GM10248 (cell line): ENCODE data around the gene STXBP6.

Experiments used
- CTCF ChIA-PET: fragments of 300-600 bp; sonication (Branson Sonifier 250); formaldehyde crosslinking; extraction: SDS; loops from one replicate; lab custom pipeline; 2021; ENCODE audit warnings: antibody characterized with exemption; lab: Yijun Ruan, JAX
- POLR2A ChIA-PET: fragments of 350-650 bp; sonication (Branson Sonifier 250); formaldehyde crosslinking; extraction: SDS; loops from one replicate; lab custom pipeline; 2020; ENCODE audit warnings: antibody characterized with exemption; lab: Yijun Ruan, JAX
- DNase-seq: peaks from one replicate; pipeline ENCODE4 v3.0.0; 2012; ENCODE audit errors: extremely low spot score
- TF ChIP-seq, protein P1 (sequence below): IDR thresholded peaks from 2 replicates; pipeline ENCODE4 v1.5.1; 2012; ENCODE audit warnings: mild to moderate bottlenecking, low read depth; ENCODE audit errors: extremely low read depth, missing control alignments, control extremely low read depth

Gene STXBP6

DNA sequence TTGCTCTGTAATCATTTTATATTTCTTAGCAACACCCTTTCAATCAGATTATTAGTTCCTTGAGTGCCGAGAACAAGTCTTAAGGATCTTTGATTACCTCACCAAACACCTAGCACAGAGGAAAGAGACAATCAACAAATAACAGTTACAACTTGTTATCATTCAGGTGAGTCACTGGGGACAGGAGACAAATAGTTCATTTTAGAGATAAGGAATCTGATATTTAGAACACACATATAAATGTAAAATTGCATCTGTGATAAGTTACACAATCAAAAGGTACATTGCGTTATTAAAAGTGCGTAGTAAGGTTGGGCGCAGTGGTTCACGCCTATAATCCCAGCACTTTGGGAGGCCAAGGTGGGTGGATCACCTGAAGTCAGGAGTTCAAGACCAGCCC lies 5.1 kb upstream of the STXBP6 start:
- ChIA-PET CTCF (interaction anchor here (1.7 kb wide), 1 partner anchor 27 kb away, joined by 3 read pairs; no protein-coding TSS in a partner anchor), POLR2A (no interaction called here)
- TF ChIP-seq, protein P1, sequence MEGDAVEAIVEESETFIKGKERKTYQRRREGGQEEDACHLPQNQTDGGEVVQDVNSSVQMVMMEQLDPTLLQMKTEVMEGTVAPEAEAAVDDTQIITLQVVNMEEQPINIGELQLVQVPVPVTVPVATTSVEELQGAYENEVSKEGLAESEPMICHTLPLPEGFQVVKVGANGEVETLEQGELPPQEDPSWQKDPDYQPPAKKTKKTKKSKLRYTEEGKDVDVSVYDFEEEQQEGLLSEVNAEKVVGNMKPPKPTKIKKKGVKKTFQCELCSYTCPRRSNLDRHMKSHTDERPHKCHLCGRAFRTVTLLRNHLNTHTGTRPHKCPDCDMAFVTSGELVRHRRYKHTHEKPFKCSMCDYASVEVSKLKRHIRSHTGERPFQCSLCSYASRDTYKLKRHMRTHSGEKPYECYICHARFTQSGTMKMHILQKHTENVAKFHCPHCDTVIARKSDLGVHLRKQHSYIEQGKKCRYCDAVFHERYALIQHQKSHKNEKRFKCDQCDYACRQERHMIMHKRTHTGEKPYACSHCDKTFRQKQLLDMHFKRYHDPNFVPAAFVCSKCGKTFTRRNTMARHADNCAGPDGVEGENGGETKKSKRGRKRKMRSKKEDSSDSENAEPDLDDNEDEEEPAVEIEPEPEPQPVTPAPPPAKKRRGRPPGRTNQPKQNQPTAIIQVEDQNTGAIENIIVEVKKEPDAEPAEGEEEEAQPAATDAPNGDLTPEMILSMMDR = no peak
- DNase-seq = no peak

DNA sequence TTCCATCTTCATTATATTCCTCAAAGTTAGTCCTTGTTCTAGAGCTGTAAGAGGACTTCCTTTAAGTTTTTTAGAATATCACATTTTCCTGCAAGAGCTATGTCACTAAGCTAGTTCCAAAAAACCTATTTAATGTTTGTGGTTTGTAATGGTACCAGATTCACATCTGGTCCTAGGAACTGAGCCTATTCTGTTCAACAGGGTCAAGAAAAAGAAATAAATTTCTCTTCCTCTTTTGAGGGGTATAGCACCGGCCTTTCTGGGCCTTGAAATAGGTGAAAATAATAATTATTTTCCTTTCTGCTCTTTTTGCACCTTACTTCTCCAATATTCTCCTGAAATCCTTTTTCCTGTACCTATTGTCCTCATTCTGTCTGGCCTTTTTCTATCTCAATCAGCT lies 3.6 kb upstream of the STXBP6 start:
- ChIA-PET CTCF (interaction anchor here (1.2 to 1.4 kb wide), 2 partner anchors 11 to 13 kb away, joined by 3 to 4 read pairs; no protein-coding TSS in a partner anchor), POLR2A (no interaction called here)
- TF ChIP-seq, protein P1 = no peak
- DNase-seq = no peak

DNA sequence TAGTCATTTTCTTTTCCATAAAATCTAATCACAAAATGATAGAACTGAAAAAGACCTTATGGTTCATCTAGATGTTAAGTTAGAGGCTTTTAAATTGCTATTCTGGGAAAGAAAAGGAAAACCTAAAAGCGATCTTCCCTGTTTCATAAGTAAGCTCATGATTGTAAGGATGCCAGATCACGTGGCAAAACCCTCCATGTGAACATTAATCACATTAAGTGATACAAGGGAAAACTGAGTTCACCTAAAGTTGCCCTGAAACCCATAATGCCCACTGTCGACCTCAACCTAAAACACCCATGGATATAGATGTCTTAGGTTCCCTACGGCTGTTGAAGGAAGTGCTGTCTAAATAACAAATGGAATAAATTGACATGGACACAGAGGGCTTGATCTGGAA lies 3.0 kb upstream of the STXBP6 start:
- POLR2A ChIA-PET = no interaction called here
- CTCF ChIA-PET = interaction anchor here (1.2 to 1.4 kb wide), 2 partner anchors 11 to 12 kb away, joined by 3 to 4 read pairs; no protein-coding TSS in a partner anchor
- no peak for DNase-seq
- TF ChIP-seq, protein P1 = no peak

DNA sequence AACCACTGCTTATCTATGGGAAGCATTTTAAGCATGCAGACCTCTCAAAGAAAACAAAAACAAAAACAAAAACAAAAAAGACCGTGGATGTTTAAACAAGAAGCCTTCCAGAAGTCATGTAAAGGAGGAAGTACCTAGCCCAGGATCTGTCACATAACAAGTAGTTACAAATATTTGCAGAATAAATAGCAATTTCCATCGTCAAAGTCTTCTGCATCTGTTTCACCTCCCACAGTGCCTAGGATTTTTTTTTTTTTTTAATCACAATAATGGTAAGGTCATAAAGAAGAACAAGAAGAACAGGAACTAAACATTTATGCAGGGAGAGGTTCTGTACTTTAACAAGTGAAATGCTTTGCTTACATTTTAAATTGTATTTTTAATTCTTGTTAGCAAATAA lies 2.4 kb upstream of the STXBP6 start:
- ChIA-PET CTCF (interaction anchor here (1.2 kb wide), 1 partner anchor 12 kb away, joined by 4 read pairs; no protein-coding TSS in a partner anchor), POLR2A (no interaction called here)
- TF ChIP-seq, protein P1 = no peak
- DNase-seq = no peak

DNA sequence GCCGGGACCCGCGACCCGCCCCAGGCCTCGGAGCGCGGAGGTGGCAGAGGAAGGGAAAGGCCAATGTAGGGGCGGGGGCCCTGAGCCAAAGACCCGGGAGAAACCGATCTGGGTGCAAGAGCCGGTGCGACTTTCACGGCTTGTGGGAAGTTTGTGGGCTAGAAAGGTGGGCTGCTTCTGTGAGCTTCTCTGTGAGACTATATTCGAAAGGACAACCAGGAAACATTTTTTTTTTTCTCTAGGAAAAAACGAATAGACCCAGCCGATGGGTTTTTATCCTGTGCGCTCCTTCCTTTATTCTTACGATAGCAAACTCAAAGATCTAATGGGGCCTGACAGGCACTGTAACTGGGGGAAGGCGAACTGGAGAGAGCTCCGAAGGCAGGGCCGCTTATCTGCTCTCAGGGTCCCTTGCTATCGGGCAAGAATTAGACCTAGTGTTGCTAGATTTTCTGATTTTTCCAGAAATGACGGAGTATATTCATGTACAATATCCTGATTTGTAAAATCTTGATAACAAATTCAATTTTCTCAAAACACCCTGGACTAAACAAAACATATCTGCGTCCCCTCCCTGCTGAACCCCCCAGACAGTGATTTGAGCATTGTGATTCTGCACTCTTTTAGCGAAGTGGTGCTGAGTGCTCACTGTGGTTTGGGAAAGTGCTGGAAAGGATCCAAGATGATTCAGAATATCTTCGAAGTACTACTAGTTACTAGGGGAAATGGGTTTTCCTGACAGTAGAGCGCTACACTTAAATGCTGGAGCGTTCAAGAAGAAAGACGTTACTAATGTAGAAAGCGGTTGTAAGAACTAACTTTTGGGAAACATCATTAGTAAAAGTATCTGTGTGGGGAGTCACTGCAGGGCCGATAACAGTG lies 563 bp upstream of the STXBP6 start:
- CTCF ChIA-PET = interaction anchor here (1.2 kb wide), 1 partner anchor 13 kb away, joined by 3 read pairs; no protein-coding TSS in a partner anchor
- TF ChIP-seq, protein P1 = no peak
- no peak for DNase-seq
- POLR2A ChIA-PET = no interaction called here

DNA sequence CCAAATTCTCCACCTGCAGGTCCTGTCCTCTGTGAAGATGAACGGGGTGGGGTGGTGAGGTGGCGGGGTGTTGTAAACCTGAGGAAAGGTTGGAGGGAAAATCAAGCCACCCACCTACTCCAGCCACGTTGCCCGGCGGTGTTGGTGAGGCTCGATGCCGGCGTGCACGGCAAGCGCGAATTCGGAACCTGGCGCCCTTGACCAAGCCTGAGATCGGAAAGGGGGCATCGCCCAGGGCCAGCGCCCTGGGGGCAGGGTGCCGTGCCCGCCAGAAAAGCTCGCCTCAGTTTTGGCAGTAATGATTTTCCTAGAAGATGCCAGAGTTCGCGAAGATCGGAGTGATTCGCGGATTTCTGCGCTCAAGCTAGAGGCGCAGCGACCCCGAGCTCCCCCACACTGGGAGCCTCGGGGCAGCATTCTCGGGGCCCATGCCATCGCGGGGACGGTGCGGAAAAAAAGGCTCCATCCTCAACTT lies 817 bp downstream of the STXBP6 start:
- ChIA-PET POLR2A (no interaction called here), CTCF (no interaction called here)
- TF ChIP-seq, protein P1 = no peak
- DNase-seq = no peak
